ENCODE measurements around the gene ZNF79. TPM values are rescaled to one million over a fixed set of nuclear protein-coding genes. Genes with fewer than 3 reads are reported as not detected.

ZNF79 gene
- total and polyA plus RNA-seq, 9 of the 15 experiments (the other 6 are each of a cell fraction or from before 2014, with no cell fraction given) = 0.62 to 7.0 (median 4.1) TPM

DNA sequence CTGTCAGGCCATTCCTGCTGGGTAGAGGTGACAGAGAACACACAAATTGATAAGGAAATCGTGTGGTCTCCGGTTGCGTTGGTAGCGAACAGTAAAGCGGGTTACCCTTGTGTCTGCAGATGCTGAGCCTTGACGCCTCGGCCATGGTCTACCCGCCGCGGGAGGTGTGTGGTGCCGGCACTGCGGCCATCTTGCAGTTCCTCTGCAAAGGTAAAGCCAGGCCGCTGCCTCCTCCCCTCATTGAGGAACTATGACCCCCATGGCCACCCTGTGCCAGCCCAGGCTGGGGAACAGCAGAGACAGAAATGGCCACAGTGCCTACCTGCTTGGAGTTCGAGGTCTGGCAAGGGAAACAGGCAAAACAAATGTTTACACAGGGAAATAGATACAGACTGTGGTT lies 43.4 kb downstream of the ZNF79 start:
- POLR2A ChIA-PET = no interaction called here
- TF ChIP-seq RBM25 (IDR thresholded peaks at IDR 0.05; ENCODE audit: low read depth, low read length, severe bottlenecking) (no peak), SMAD4 (CRISPR knock-in tag; conservative IDR thresholded peaks at IDR 0.05) (no peak), FOXM1 (IDR thresholded peaks at IDR 0.05; ENCODE audit: low read depth) (no peak), FOXM1 (CRISPR knock-in tag; IDR thresholded peaks at IDR 0.05; ENCODE audit: low read depth) (no peak), ZBTB1 (CRISPR knock-in tag; IDR thresholded peaks at IDR 0.05; ENCODE audit: borderline replicate concordance, low read depth) (no peak), ZKSCAN3 (CRISPR knock-in tag; IDR thresholded peaks at IDR 0.05) (no peak), ARID2 (IDR thresholded peaks at IDR 0.05) (no peak), ZNF668 (CRISPR knock-in tag; IDR thresholded peaks at IDR 0.05) (no peak), MEIS2 (IDR thresholded peaks at IDR 0.05; ENCODE audit: partially characterized antibody) (no peak)
- TF ChIP-seq, protein P1, sequence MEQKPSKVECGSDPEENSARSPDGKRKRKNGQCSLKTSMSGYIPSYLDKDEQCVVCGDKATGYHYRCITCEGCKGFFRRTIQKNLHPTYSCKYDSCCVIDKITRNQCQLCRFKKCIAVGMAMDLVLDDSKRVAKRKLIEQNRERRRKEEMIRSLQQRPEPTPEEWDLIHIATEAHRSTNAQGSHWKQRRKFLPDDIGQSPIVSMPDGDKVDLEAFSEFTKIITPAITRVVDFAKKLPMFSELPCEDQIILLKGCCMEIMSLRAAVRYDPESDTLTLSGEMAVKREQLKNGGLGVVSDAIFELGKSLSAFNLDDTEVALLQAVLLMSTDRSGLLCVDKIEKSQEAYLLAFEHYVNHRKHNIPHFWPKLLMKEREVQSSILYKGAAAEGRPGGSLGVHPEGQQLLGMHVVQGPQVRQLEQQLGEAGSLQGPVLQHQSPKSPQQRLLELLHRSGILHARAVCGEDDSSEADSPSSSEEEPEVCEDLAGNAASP (IDR thresholded peaks at IDR 0.05) = no peak
- TF ChIP-seq, protein P2, sequence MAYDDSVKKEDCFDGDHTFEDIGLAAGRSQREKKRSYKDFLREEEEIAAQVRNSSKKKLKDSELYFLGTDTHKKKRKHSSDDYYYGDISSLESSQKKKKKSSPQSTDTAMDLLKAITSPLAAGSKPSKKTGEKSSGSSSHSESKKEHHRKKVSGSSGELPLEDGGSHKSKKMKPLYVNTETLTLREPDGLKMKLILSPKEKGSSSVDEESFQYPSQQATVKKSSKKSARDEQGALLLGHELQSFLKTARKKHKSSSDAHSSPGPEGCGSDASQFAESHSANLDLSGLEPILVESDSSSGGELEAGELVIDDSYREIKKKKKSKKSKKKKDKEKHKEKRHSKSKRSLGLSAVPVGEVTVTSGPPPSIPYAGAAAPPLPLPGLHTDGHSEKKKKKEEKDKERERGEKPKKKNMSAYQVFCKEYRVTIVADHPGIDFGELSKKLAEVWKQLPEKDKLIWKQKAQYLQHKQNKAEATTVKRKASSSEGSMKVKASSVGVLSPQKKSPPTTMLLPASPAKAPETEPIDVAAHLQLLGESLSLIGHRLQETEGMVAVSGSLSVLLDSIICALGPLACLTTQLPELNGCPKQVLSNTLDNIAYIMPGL (CRISPR knock-in tag; IDR thresholded peaks at IDR 0.05) = no peak
- TF ChIP-seq, protein P3, sequence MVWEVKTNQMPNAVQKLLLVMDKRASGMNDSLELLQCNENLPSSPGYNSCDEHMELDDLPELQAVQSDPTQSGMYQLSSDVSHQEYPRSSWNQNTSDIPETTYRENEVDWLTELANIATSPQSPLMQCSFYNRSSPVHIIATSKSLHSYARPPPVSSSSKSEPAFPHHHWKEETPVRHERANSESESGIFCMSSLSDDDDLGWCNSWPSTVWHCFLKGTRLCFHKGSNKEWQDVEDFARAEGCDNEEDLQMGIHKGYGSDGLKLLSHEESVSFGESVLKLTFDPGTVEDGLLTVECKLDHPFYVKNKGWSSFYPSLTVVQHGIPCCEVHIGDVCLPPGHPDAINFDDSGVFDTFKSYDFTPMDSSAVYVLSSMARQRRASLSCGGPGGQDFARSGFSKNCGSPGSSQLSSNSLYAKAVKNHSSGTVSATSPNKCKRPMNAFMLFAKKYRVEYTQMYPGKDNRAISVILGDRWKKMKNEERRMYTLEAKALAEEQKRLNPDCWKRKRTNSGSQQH (CRISPR knock-in tag; IDR thresholded peaks at IDR 0.05) = no peak
- TF ChIP-seq, protein P4, sequence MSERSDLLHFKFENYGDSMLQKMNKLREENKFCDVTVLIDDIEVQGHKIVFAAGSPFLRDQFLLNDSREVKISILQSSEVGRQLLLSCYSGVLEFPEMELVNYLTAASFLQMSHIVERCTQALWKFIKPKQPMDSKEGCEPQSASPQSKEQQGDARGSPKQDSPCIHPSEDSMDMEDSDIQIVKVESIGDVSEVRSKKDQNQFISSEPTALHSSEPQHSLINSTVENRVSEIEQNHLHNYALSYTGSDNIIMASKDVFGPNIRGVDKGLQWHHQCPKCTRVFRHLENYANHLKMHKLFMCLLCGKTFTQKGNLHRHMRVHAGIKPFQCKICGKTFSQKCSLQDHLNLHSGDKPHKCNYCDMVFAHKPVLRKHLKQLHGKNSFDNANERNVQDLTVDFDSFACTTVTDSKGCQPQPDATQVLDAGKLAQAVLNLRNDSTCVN (CRISPR knock-in tag; IDR thresholded peaks at IDR 0.05) = no peak

More for the DNA sequence above, 43.4 kb downstream of the ZNF79 start:
- Histone ChIP-seq H3K27me3 (ENCODE audit: control insufficient read depth in 2 of 2, insufficient read depth in 2 of 2, low read length in 2 of 2) (no peaks in the 10 kb centered on the region), H3K9ac (ENCODE audit: insufficient read depth in 1 of 2, low read depth in 2 of 2, low read length in 2 of 2) (no peak overlapping the region), H3K9me3 (replicated peaks; ENCODE audit: control insufficient read depth, insufficient read depth, low read depth, low read length) (no peaks in the 10 kb centered on the region), H3K4me3 (no peak overlapping the region), H3K4me2 (ENCODE audit: insufficient read depth, low read length) (no peak overlapping the region), H3K79me2 (ENCODE audit: control insufficient read depth, insufficient read depth, low read length) (no peaks in the 10 kb centered on the region), H2AFZ (ENCODE audit: low read depth, low read length) (no peak overlapping the region), H3K36me3 (ENCODE audit: control insufficient read depth, insufficient read depth, low read length) (peaks cover 6% of the 10 kb centered on the region; the same call in 2 of the 3 replicates), H3K4me1 (replicated peaks in 1 of 2; ENCODE audit: control insufficient read depth in 2 of 2, insufficient read depth in 2 of 2, low read length in 2 of 2) (peaks cover 0 to 11% of the 10 kb centered on the region in 2 experiments; a peak in 2 of 5 replicates), H4K20me1 (replicated peaks; ENCODE audit: control insufficient read depth, insufficient read depth, low read length) (no peaks in the 10 kb centered on the region), H3K27ac (ENCODE audit: extremely low read depth, low read depth, low read length) (no peak overlapping the region), H3K9me1 (ENCODE audit: control insufficient read depth, insufficient read depth, low read length) (no peaks in the 10 kb centered on the region)
- intact Hi-C loops (cut with micrococcal nuclease) (no loop called here), in situ Hi-C loops (cut with MboI) (no loop called here)
- CTCF ChIA-PET (ENCODE audit: low intra/inter-chr PET ratio) = no interaction called here
- ATAC-seq = no peak
- no TSS peak for BruUV-seq (replicated peaks)
- no peak for DNase-seq (ENCODE audit: extremely low read depth in 1 of 4, low spot score in 3 of 4)
- FAIRE-seq = no peak
- WGBS (ENCODE audit: insufficient coverage, low coverage, missing lambda C conversion rate) = 86% methylated on average over 14 of the region's 14 CpGs
